Activated CD4-positive, alpha-beta memory T cell treated with anti-CD3 and anti-CD28 coated beads for 36 hours (primary cell): ENCODE measurements around the gene CERS5. TPM values are rescaled to one million over a fixed set of nuclear protein-coding genes. Genes with fewer than 3 reads are reported as not detected.

Experiments used
- CTCF ChIA-PET: fragments of 350-600 bp; sonication (Branson Sonifier 250); formaldehyde crosslinking; loops from one replicate; lab custom pipeline; 2021; ENCODE audit warnings: antibody characterized with exemption, inconsistent platforms; lab: Charles Lee
- POLR2A ChIA-PET: fragments of 350-600 bp; sonication (Branson Sonifier 250); formaldehyde crosslinking; loops from one replicate; lab custom pipeline; 2021; ENCODE audit warnings: antibody characterized with exemption; lab: Charles Lee
- DNase-seq: peaks from one replicate; pipeline ENCODE4 v3.0.0-alpha.2; 2020
- H3K27ac Mint-ChIP-seq: one replicate; pipeline ENCODE4 v1.8.0; 2021; ENCODE audit warnings: mixed read lengths
- H3K27me3 Mint-ChIP-seq: one replicate; pipeline ENCODE4 v1.8.0; 2021; ENCODE audit warnings: mixed read lengths
- H3K36me3 Mint-ChIP-seq: one replicate; pipeline ENCODE4 v1.8.0; 2021; ENCODE audit warnings: mixed read lengths
- H3K4me1 Mint-ChIP-seq: one replicate; pipeline ENCODE4 v1.8.0; 2021; ENCODE audit warnings: low read depth, mixed read lengths
- H3K4me3 Mint-ChIP-seq: one replicate; pipeline ENCODE4 v1.8.0; 2021; ENCODE audit warnings: mild to moderate bottlenecking, mixed read lengths
- H3K9me3 Mint-ChIP-seq: one replicate; pipeline ENCODE4 v1.8.0; 2021; ENCODE audit warnings: mixed read lengths
- intact Hi-C: fragments of 100-400 bp; cut with micrococcal nuclease; formaldehyde crosslinking; loops from one replicate; pipeline ENCODE4 v1.15.1; 2023
- total RNA-seq, 2 experiments: library from RNA; stranded (reverse); gene quantifications; one replicate each; pipeline ENCODE4 v1.2.3, GENCODE V29; 2021

Gene CERS5
- total RNA-seq, 2 experiments from 2014 or later = 59.5 to 63.0 TPM

GRCh38 chr12:50079771-50080170 is 87.4 kb downstream of the CERS5 start:
- ChIA-PET CTCF (interaction anchor here (1.0 to 1.9 kb wide), 4 partner anchors 9 to 112 kb away, joined by 3 to 8 read pairs (median 6); partner anchors contain the start of gene COX14), POLR2A (no interaction called here)
- no peak overlapping the region for H3K4me3 Mint-ChIP-seq
- H3K27me3 Mint-ChIP-seq = no peaks in the 10 kb centered on the region
- peaks cover 11% of the 10 kb centered on the region for H3K4me1 Mint-ChIP-seq
- DNase-seq = no peak
- no peak overlapping the region for H3K27ac Mint-ChIP-seq
- no peaks in the 10 kb centered on the region for H3K36me3 Mint-ChIP-seq
- no peaks in the 10 kb centered on the region for H3K9me3 Mint-ChIP-seq
- intact Hi-C loops = no loop called here

Other genes starting within 250 kb of the CERS5 start
- gene AQP2, start 216.6 kb downstream of the CERS5 start, total RNA-seq = not detected
- gene AQP5, start 205.5 kb downstream of the CERS5 start, total RNA-seq = not detected
- gene AQP6, start 194.4 kb downstream of the CERS5 start, total RNA-seq = not detected
- 100 to 1,000 TPM; 145 to 152 TPM for gene RACGAP1, start 141.9 kb downstream of the CERS5 start, total RNA-seq
- 1 to 10 TPM; 1.1 to 1.6 TPM for gene ASIC1, start 109.8 kb downstream of the CERS5 start, total RNA-seq
- 10 to 100 TPM; 56.1 to 56.3 TPM for gene SMARCD1, start 82.0 kb downstream of the CERS5 start, total RNA-seq
- under 1 TPM; 0.10 to 0.34 TPM for gene GPD1, start 63.4 kb downstream of the CERS5 start, total RNA-seq
- 10 to 100 TPM; 46.1 to 48.7 TPM for gene COX14, start 55.1 kb downstream of the CERS5 start, total RNA-seq
- 100 to 1,000 TPM; 115 to 117 TPM for gene LIMA1, start 116.2 kb upstream of the CERS5 start, total RNA-seq
- gene FAM186A, start 229.2 kb upstream of the CERS5 start, total RNA-seq = not detected
- gene LARP4, start 233.5 kb upstream of the CERS5 start, total RNA-seq = 10 to 100 TPM; 62.2 to 64.0 TPM